ENCODE results near the gene COG1. TPM values are rescaled to one million over a fixed set of nuclear protein-coding genes. Genes with fewer than 3 reads are reported as not detected.
A peak's percentile ranks its signal among the peaks of the same experiment; 100 is the strongest.

The COG1 gene
- total RNA-seq, 1 donor from 2014 or later: 45.6 TPM

- peaks cover 63% of the 10 kb centered on the region for H3K36me3 Mint-ChIP-seq (ENCODE audit: unreplicated experiment)
- H3K4me1 Mint-ChIP-seq (ENCODE audit: unreplicated experiment): no peaks in the 10 kb centered on the region
- H3K4me3 Mint-ChIP-seq (ENCODE audit: unreplicated experiment): no peak overlapping the region
- DNase-seq (ENCODE audit: extremely low spot score, unreplicated experiment): no peak
- no peak overlapping the region for H3K27ac Mint-ChIP-seq (ENCODE audit: unreplicated experiment)
- H3K27me3 Mint-ChIP-seq (ENCODE audit: unreplicated experiment): no peaks in the 10 kb centered on the region
- H3K9me3 Mint-ChIP-seq (ENCODE audit: unreplicated experiment): no peaks in the 10 kb centered on the region
- no peak for TF ChIP-seq CTCF (IDR thresholded peaks at IDR 0.05)
Measured at GRCh38 chr17:73203135-73203787, 10.4 kb downstream of the COG1 start.

- Mint-ChIP-seq H3K9me3 (ENCODE audit: unreplicated experiment) (no peaks in the 10 kb centered on the region), H3K36me3 (ENCODE audit: unreplicated experiment) (peaks cover 64% of the 10 kb centered on the region), H3K27ac (ENCODE audit: unreplicated experiment) (no peak overlapping the region), H3K27me3 (ENCODE audit: unreplicated experiment) (no peaks in the 10 kb centered on the region), H3K4me1 (ENCODE audit: unreplicated experiment) (no peaks in the 10 kb centered on the region), H3K4me3 (ENCODE audit: unreplicated experiment) (no peak overlapping the region)
- TF ChIP-seq CTCF (IDR thresholded peaks at IDR 0.05): no peak
- no peak for DNase-seq (ENCODE audit: extremely low spot score, unreplicated experiment)
Measured at GRCh38 chr17:73203788-73204479, 11.1 kb downstream of the COG1 start.

- Mint-ChIP-seq H3K27ac (ENCODE audit: unreplicated experiment) (no peak overlapping the region), H3K9me3 (ENCODE audit: unreplicated experiment) (no peaks in the 10 kb centered on the region), H3K4me1 (ENCODE audit: unreplicated experiment) (no peaks in the 10 kb centered on the region), H3K4me3 (ENCODE audit: unreplicated experiment) (no peak overlapping the region), H3K36me3 (ENCODE audit: unreplicated experiment) (peaks cover 57% of the 10 kb centered on the region), H3K27me3 (ENCODE audit: unreplicated experiment) (no peaks in the 10 kb centered on the region)
- no peak for DNase-seq (ENCODE audit: extremely low spot score, unreplicated experiment)
- TF ChIP-seq CTCF (IDR thresholded peaks at IDR 0.05): no peak
Measured at GRCh38 chr17:73205459-73205961, 12.7 kb downstream of the COG1 start.

GRCh38 chr17:73208139-73208827 is 15.4 kb downstream of the COG1 start:
- Mint-ChIP-seq H3K36me3 (ENCODE audit: unreplicated experiment) (peaks cover 40% of the 10 kb centered on the region), H3K4me3 (ENCODE audit: unreplicated experiment) (no peak overlapping the region), H3K4me1 (ENCODE audit: unreplicated experiment) (no peaks in the 10 kb centered on the region), H3K27ac (ENCODE audit: unreplicated experiment) (peak overlapping the region; percentile 24), H3K27me3 (ENCODE audit: unreplicated experiment) (no peaks in the 10 kb centered on the region), H3K9me3 (ENCODE audit: unreplicated experiment) (no peaks in the 10 kb centered on the region)
- no peak for TF ChIP-seq CTCF (IDR thresholded peaks at IDR 0.05)
- no peak for DNase-seq (ENCODE audit: extremely low spot score, unreplicated experiment)

GRCh38 chr17:73209436-73209835 is 16.6 kb downstream of the COG1 start:
- Mint-ChIP-seq H3K36me3 (ENCODE audit: unreplicated experiment) (peaks cover 32% of the 10 kb centered on the region), H3K27me3 (ENCODE audit: unreplicated experiment) (no peaks in the 10 kb centered on the region), H3K9me3 (ENCODE audit: unreplicated experiment) (no peaks in the 10 kb centered on the region), H3K4me1 (ENCODE audit: unreplicated experiment) (peaks cover 6% of the 10 kb centered on the region), H3K4me3 (ENCODE audit: unreplicated experiment) (no peak overlapping the region), H3K27ac (ENCODE audit: unreplicated experiment) (no peak overlapping the region)
- no peak for TF ChIP-seq CTCF (IDR thresholded peaks at IDR 0.05)
- no peak for DNase-seq (ENCODE audit: extremely low spot score, unreplicated experiment)

Data from osteocyte (in vitro differentiated cells).